Gastroesophageal sphincter (tissue), 3 donors: Measurements from ENCODE around the gene RCSD1.

Experiments
- CTCF ChIP-seq, 4 experiments: fragments of 200-600 bp in 2 of 4; fragments of 450-650 bp in 2 of 4; sonication (generic) in 1 of 4; IDR thresholded peaks; one replicate each; pipeline ENCODE4 v1.5.1; 2017 to 2019; ENCODE audit warnings: antibody characterized with exemption in 4 of 4, mild to moderate bottlenecking in 2 of 4, moderate library complexity in 2 of 4
- POLR2A ChIP-seq, 2 donors: fragments of 450-650 bp; IDR thresholded peaks; one replicate each; pipeline ENCODE4 v1.6.1; 2017; ENCODE audit warnings: antibody characterized with exemption in 2 of 2, mild to moderate bottlenecking in 2 of 2, moderate library complexity in 1 of 2
- POLR2AphosphoS5 ChIP-seq: sonication (generic); formaldehyde crosslinking; IDR thresholded peaks from one replicate; pipeline ENCODE4 v1.6.1; 2017; ENCODE audit warnings: antibody characterized with exemption

GRCh38 chr1:167734227-167734626 is 104.2 kb downstream of the RCSD1 start:
- TF ChIP-seq CTCF (IDR thresholded peaks at IDR 0.05), result no peak
- TF ChIP-seq POLR2AphosphoS5, result no peak
- TF ChIP-seq POLR2A (IDR thresholded peaks at IDR 0.05), result no peak
